Smooth muscle cell (in vitro differentiated cells): Measurements from ENCODE around the gene GOLGA8B. TPM values are rescaled to one million over a fixed set of nuclear protein-coding genes. Genes with fewer than 3 reads are reported as not detected.
"Not testable (repeated sequence)": the region's sequence is repeated elsewhere in the genome, so short reads cannot be mapped to it uniquely, and the experiment has no call there.

Experiments
- DNase-seq: peaks from one replicate; lab custom pipeline; 2025; ENCODE audit not compliant: unreplicated experiment; lab: John Stamatoyannopoulos, UW
- H2AFZ ChIP-seq: fragments of 200-600 bp; sonication (generic); 2 replicates; pipeline ENCODE4 v1.6.0; 2016; ENCODE audit warnings: antibody characterized with exemption, low read depth, mild to moderate bottlenecking
- H3F3A ChIP-seq: fragments of 200-600 bp; sonication (generic); 2 replicates; pipeline ENCODE4 v1.6.0; 2017; ENCODE audit warnings: antibody characterized with exemption, low read depth
- H3K27ac ChIP-seq: fragments of 200-600 bp; sonication (generic); 2 replicates; pipeline ENCODE4 v1.5.1; 2016; ENCODE audit warnings: low read depth, mild to moderate bottlenecking
- H3K27me3 ChIP-seq: fragments of 200-600 bp; sonication (generic); 2 replicates; pipeline ENCODE4 v1.6.1; 2016; ENCODE audit warnings: low read depth, mild to moderate bottlenecking
- H3K36me3 ChIP-seq: fragments of 200-600 bp; sonication (generic); 2 replicates; pipeline ENCODE4 v1.5.1; 2016; ENCODE audit warnings: low read depth
- H3K4me1 ChIP-seq: fragments of 200-600 bp; sonication (generic); 2 replicates; pipeline ENCODE4 v1.5.1; 2016; ENCODE audit warnings: low read depth
- H3K4me2 ChIP-seq: fragments of 200-600 bp; sonication (generic); 2 replicates; pipeline ENCODE4 v1.6.0; 2016; ENCODE audit warnings: mild to moderate bottlenecking
- H3K4me3 ChIP-seq: fragments of 200-600 bp; sonication (generic); 2 replicates; pipeline ENCODE4 v1.5.1; 2016; ENCODE audit warnings: mild to moderate bottlenecking
- H3K79me2 ChIP-seq: fragments of 200-600 bp; sonication (generic); 2 replicates; pipeline ENCODE4 v1.6.0; 2016; ENCODE audit warnings: low read depth, mild to moderate bottlenecking
- H3K9ac ChIP-seq: fragments of 200-600 bp; sonication (generic); 2 replicates; pipeline ENCODE4 v1.6.0; 2016; ENCODE audit warnings: low read depth
- H3K9me3 ChIP-seq: fragments of 200-600 bp; sonication (generic); replicated peaks from 2 replicates; pipeline ENCODE4 v1.5.1; 2016; ENCODE audit warnings: low read depth
- H4K20me1 ChIP-seq: fragments of 200-600 bp; sonication (generic); 2 replicates; pipeline ENCODE4 v1.6.0; 2016; ENCODE audit warnings: low read depth
- WGBS: methylation state at CpG from one replicate; pipeline ENCODE4 v1.1.7; 2016; ENCODE audit warnings: low lambda C conversion rate; 5-methylcytosine and 5-hydroxymethylcytosine counted together
- polyA plus RNA-seq: library from polyadenylated mRNA; unstranded; fragments of >200 nt; fragmentation: Nextera tagmentation; extraction: Ambion mirVana; gene quantifications from 2 replicates; pipeline ENCODE4 v1.2.1, GENCODE V29; 2016
- total RNA-seq: library from RNA; depleted of rRNA; stranded (reverse); fragments of >200 nt; gene quantifications from 2 replicates; pipeline ENCODE4 v1.2.3, GENCODE V29; 2014
- TF ChIP-seq, protein P1 (sequence below): fragments of 200-600 bp; sonication (generic); IDR thresholded peaks from 2 replicates; pipeline ENCODE4 v1.5.1; 2017; ENCODE audit warnings: borderline replicate concordance, mild to moderate bottlenecking, antibody characterized with exemption; ENCODE audit not compliant: insufficient read depth, poor library complexity, severe bottlenecking

Gene GOLGA8B
- total and polyA plus RNA-seq, 2 experiments from 2014 or later, result 23.0 to 31.4 TPM

DNA sequence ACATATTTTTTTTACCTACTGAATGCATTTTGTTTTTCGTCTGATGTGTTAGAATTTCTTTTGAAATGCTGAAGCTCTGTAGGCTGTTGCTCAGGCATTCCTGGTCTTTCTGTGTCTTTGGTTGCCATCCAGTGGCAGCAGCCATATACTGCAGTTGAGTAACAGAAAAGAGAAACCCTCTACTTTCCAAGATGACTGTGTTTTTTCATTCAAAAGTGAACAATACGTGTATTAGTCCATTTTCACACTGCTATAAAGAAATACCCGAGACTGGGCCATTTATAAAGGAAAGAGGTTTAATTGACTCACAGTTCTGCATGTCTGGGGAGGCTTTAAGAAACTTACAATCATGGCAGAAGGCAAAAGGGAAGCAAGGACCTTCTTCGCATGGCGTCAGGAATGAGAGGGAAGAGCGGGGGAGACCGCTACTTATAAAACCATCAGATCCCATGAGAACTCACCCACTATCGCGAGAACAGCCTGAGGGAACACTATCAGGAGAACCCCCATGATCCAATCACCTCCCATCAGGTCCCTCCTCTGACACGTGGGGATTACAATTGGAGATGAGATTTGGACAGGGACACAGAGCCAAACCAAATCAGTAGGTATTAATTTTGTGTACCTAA, 4.7 kb upstream of the GOLGA8B start:
- Histone ChIP-seq H3K27me3 (no peaks in the 10 kb centered on the region), H3K4me2 (peak overlapping the region; percentile 77), H3K4me1 (peaks cover 4% of the 10 kb centered on the region), H3K9me3 (no peaks in the 10 kb centered on the region), H3K4me3 (peak overlapping the region; percentile 45), H3K79me2 (no peaks in the 10 kb centered on the region), H3K27ac (no peak overlapping the region), H4K20me1 (no peaks in the 10 kb centered on the region), H2AFZ (peak overlapping the region; percentile 60), H3F3A (no peaks in the 10 kb centered on the region), H3K9ac (no peak overlapping the region), H3K36me3 (no peaks in the 10 kb centered on the region)
- TF ChIP-seq, protein P1, sequence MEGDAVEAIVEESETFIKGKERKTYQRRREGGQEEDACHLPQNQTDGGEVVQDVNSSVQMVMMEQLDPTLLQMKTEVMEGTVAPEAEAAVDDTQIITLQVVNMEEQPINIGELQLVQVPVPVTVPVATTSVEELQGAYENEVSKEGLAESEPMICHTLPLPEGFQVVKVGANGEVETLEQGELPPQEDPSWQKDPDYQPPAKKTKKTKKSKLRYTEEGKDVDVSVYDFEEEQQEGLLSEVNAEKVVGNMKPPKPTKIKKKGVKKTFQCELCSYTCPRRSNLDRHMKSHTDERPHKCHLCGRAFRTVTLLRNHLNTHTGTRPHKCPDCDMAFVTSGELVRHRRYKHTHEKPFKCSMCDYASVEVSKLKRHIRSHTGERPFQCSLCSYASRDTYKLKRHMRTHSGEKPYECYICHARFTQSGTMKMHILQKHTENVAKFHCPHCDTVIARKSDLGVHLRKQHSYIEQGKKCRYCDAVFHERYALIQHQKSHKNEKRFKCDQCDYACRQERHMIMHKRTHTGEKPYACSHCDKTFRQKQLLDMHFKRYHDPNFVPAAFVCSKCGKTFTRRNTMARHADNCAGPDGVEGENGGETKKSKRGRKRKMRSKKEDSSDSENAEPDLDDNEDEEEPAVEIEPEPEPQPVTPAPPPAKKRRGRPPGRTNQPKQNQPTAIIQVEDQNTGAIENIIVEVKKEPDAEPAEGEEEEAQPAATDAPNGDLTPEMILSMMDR, result peak; percentile 71
- no peak for DNase-seq
- 22% methylated on average over 10 of the region's 10 CpGs for WGBS

DNA sequence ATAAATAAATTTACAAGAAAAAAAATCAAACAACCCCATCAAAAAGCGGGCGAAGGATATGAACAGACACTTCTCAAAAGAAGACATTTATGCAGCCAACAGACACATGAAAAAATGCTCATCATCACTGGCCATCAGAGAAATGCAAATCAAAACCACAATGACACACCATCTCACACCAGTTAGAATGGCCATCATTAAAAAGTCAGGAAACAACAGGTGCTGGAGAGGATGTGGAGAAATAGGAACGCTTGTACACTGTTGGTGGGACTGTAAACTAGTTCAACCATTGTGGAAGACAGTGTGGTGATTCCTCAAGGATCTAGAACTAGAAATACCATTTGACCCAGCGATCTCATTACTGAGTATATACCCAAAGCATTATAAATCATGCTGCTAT, 2.5 kb upstream of the GOLGA8B start:
- WGBS, result 96% methylated on average over 4 of the region's 4 CpGs
- not testable (repeated sequence) for DNase-seq, H3K27me3 ChIP-seq

GRCh38 chr15:34584996-34585395, 1.5 kb upstream of the GOLGA8B start:
- peaks cover 7% of the 10 kb centered on the region for H3K4me1 ChIP-seq
- H4K20me1 ChIP-seq, result no peaks in the 10 kb centered on the region
- DNase-seq, result no peak
- TF ChIP-seq, protein P1, result no peak
- H3K79me2 ChIP-seq, result no peaks in the 10 kb centered on the region
- no peak overlapping the region for H3K27ac ChIP-seq
- H3K4me3 ChIP-seq, result no peak overlapping the region
- no peaks in the 10 kb centered on the region for H3F3A ChIP-seq
- H3K9me3 ChIP-seq, result no peaks in the 10 kb centered on the region
- H3K4me2 ChIP-seq, result no peak overlapping the region
- H3K27me3 ChIP-seq, result no peaks in the 10 kb centered on the region
- H3K36me3 ChIP-seq, result no peaks in the 10 kb centered on the region
- no peak overlapping the region for H3K9ac ChIP-seq
- WGBS, result 80% methylated on average over 7 of the region's 7 CpGs
- H2AFZ ChIP-seq, result no peak overlapping the region

More for the DNA sequence above, 2.5 kb upstream of the GOLGA8B start:
- not testable (repeated sequence) for H4K20me1 ChIP-seq, H3K9ac ChIP-seq, H3K79me2 ChIP-seq, H3K9me3 ChIP-seq, H3K4me1 ChIP-seq, H3K27ac ChIP-seq, H3K4me3 ChIP-seq, H3F3A ChIP-seq, H3K4me2 ChIP-seq, H2AFZ ChIP-seq, H3K36me3 ChIP-seq

DNA sequence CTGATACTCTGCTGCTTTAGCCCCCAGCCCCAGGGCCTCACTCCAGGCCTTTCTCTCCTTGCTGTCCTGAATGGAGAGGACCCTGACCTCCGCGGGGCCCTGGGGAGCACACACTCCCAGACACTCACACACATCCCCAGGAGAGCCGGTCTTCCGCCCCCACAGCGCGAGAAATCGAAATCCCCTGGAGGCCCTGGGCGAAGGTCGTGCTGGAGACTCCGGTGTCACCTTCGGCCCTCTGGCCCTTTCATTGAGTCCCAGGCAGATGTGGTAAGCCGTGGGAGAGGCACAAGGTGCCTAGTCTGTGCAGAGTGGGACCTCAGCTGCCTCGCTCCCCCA, 848 bp upstream of the GOLGA8B start:
- Histone ChIP-seq H3K79me2 (no peaks in the 10 kb centered on the region), H3K27ac (no peak overlapping the region)

More for the DNA sequence above, 848 bp upstream of the GOLGA8B start:
- peak overlapping the region; percentile 72 for H3K4me3 ChIP-seq
- no peak for DNase-seq
- H3F3A ChIP-seq, result no peaks in the 10 kb centered on the region
- TF ChIP-seq, protein P1, result no peak
- H3K36me3 ChIP-seq, result no peaks in the 10 kb centered on the region
- H3K9me3 ChIP-seq, result no peaks in the 10 kb centered on the region
- H3K4me1 ChIP-seq, result peaks cover 7% of the 10 kb centered on the region
- H3K27me3 ChIP-seq, result no peaks in the 10 kb centered on the region
- peak overlapping the region; percentile 92 for H3K4me2 ChIP-seq
- no peak overlapping the region for H3K9ac ChIP-seq
- WGBS, result 64% methylated on average over 12 of the region's 13 CpGs
- peak overlapping the region; percentile 98 for H2AFZ ChIP-seq
- H4K20me1 ChIP-seq, result no peaks in the 10 kb centered on the region
